BLaER1 treated with 17β-estradiol and CSF1 and Interleukin-3, amounts not matched to agents 10 nM and 100 nM (cell line): Measurements from ENCODE around the gene ZEB2.

Experiments used
- H3K27ac ChIP-seq, 11 experiments: shearing (Covaris generic); formaldehyde crosslinking; 2 replicates each; pipeline ENCODE4 v1.8.1; 2022
- H3K27me3 ChIP-seq, 11 experiments: shearing (Covaris generic); formaldehyde crosslinking; 2 replicates each; pipeline ENCODE4 v1.8.1; 2022
- H3K36me3 ChIP-seq, 11 experiments: shearing (Covaris generic); formaldehyde crosslinking; 2 replicates each; pipeline ENCODE4 v1.8.1; 2022
- H3K4me1 ChIP-seq, 10 experiments: shearing (Covaris generic); formaldehyde crosslinking; 2 replicates each; pipeline ENCODE4 v1.8.1; 2022
- H3K4me2 ChIP-seq, 11 experiments: shearing (Covaris generic); formaldehyde crosslinking; 2 replicates each; pipeline ENCODE4 v1.8.1; 2022
- H3K4me3 ChIP-seq, 10 experiments: shearing (Covaris generic); formaldehyde crosslinking; 2 replicates each; pipeline ENCODE4 v1.8.1; 2022
- H3K9ac ChIP-seq, 11 experiments: shearing (Covaris generic); formaldehyde crosslinking; 2 replicates each; pipeline ENCODE4 v1.8.1; 2022
- H3K9me3 ChIP-seq, 11 experiments: shearing (Covaris generic); formaldehyde crosslinking; replicated peaks in 1 of 11; 2 replicates each; pipeline ENCODE4 v1.8.1; 2022
- H4K20me1 ChIP-seq, 11 experiments: shearing (Covaris generic); formaldehyde crosslinking; 2 replicates each; pipeline ENCODE4 v1.8.1; 2022
- Cebpa-rat ChIP-seq, 11 experiments: shearing (Covaris generic); IDR thresholded peaks; 2 replicates each; pipeline ENCODE4 v1.8.1; 2022

ZEB2 gene

GRCh38 chr2:144385381-144385780 lies 134.5 kb downstream of the ZEB2 start:
- no peak for TF ChIP-seq Cebpa-rat (IDR thresholded peaks at IDR 0.05)
- Histone ChIP-seq H3K27ac (no peak overlapping the region; a peak in 1 of 22 replicates), H4K20me1 (peaks cover 48 to 93% (median 70%) of the 10 kb centered on the region in 11 experiments)

DNA sequence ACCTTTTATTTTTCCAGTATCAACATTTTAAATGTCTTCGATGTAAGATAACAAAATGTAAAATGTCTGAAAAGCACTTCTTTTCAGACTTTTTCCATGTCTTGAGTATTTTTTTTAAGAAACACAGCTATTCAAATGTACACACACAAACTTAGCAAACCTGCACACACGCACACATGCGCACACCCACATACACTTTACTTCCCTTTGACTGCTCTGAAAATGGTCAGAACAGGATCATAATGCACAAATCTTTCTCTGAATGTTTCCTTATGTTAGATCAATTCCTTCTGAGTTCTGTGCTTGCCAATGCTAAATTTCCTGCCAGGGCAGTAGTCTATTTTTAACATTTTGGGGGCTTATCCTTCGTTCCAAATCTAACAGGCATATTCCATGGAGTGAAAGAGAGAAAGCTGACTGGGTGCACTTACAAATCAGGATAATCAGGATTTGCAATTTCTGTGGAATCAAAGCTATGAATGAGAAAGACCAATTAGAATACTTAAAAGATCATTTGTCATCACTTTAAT lies 136.3 kb downstream of the ZEB2 start:
- Histone ChIP-seq H3K4me1 (peaks cover 25 to 97% (median 45%) of the 10 kb centered on the region in 10 experiments), H4K20me1 (peaks cover 34 to 75% (median 52%) of the 10 kb centered on the region in 11 experiments), H3K27me3 (no peaks in the 10 kb centered on the region), H3K9ac (peak overlapping the region in 1 of 11 experiments; percentile 28; a peak in 1 of 22 replicates), H3K4me3 (no peak overlapping the region), H3K36me3 (peaks cover 28 to 46% (median 33%) of the 10 kb centered on the region in 11 experiments), H3K9me3 (no peaks in the 10 kb centered on the region), H3K27ac (peak overlapping the region; percentile 36 to 70 (median 51); a peak in 19 of 22 replicates), H3K4me2 (peak overlapping the region in 10 of 11 experiments; percentile 16 to 75 (median 52); a peak in 18 of 22 replicates)
- TF ChIP-seq Cebpa-rat (IDR thresholded peaks at IDR 0.05), result no peak

More at GRCh38 chr2:144385381-144385780, 134.5 kb downstream of the ZEB2 start:
- Histone ChIP-seq H3K4me2 (peak overlapping the region in 7 of 11 experiments; percentile 19 to 75 (median 70); a peak in 10 of 22 replicates), H3K36me3 (peaks cover 46 to 63% (median 51%) of the 10 kb centered on the region in 11 experiments), H3K9ac (no peak overlapping the region), H3K4me1 (peaks cover 25 to 96% (median 45%) of the 10 kb centered on the region in 10 experiments), H3K27me3 (no peaks in the 10 kb centered on the region), H3K9me3 (no peaks in the 10 kb centered on the region), H3K4me3 (no peak overlapping the region)

DNA sequence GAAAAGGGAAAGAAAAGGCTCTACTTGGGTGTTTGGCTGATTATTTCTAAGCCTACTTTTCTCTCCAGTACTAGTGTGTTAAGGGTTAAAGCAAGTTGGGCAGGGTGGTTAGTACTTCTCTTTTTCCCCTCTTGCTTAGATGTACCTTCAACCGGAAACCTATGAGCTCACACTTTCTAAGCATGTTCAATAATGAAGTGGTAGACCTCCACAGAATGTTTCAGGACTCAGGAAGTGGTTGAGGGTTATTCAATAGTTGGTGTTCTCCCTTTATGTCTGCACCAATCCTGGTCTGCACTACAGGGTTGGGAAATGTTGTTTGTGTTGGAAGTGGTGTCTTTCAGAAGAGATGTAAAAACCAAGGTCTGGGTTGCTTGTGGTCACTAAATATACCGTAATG lies 137.1 kb downstream of the ZEB2 start:
- no peaks in the 10 kb centered on the region for H3K27me3 ChIP-seq
- H3K4me1 ChIP-seq, result peaks cover 25 to 97% (median 46%) of the 10 kb centered on the region in 10 experiments
- H3K4me3 ChIP-seq, result no peak overlapping the region
- H4K20me1 ChIP-seq, result peaks cover 26 to 67% (median 45%) of the 10 kb centered on the region in 11 experiments
- H3K36me3 ChIP-seq, result peaks cover 20 to 38% (median 26%) of the 10 kb centered on the region in 11 experiments; a peak in 21 of 22 replicates
- 0 out of 22 replicates have a peak overlapping the region, but pooled peaks of 1 of the 11 experiments have one; percentile 28 for H3K9ac ChIP-seq
- peak in 7 of 11 experiments; percentile 56 to 79 (median 70); a peak in 11 of 22 replicates for TF ChIP-seq Cebpa-rat (IDR thresholded peaks at IDR 0.05)
- H3K9me3 ChIP-seq, result no peaks in the 10 kb centered on the region
- H3K4me2 ChIP-seq, result peak overlapping the region in 10 of 11 experiments; percentile 2 to 75 (median 31); a peak in 13 of 22 replicates
- peak overlapping the region; percentile 36 to 70 (median 55); a peak in 19 of 22 replicates for H3K27ac ChIP-seq

DNA sequence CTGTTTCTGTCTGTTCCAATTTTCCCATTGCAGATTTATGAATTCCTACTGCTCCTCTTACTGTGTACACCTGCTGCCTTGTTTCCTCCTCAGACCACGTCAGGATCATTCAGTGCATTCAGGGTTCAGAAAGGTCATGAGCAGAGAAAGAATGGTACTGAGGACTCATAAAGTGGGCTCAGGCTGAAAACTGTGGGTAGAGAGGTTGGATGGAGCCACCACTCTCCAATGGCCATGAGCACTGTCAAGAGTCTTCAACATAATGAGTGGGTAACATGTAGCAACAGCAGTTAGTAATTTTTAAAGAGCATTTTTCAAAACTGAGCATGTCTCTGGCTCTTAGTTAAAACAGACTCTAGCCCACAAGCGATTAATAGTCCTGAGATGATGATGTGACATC lies 138.2 kb downstream of the ZEB2 start:
- H3K36me3 ChIP-seq, result peaks cover 13 to 26% (median 17%) of the 10 kb centered on the region in 11 experiments; a peak in 21 of 22 replicates
- peaks cover 17 to 56% (median 35%) of the 10 kb centered on the region in 11 experiments for H4K20me1 ChIP-seq
- no peak overlapping the region for H3K4me3 ChIP-seq
- TF ChIP-seq Cebpa-rat (IDR thresholded peaks at IDR 0.05), result no peak
- peak overlapping the region in 9 of 11 experiments; percentile 4 to 70 (median 55); a peak in 10 of 22 replicates for H3K27ac ChIP-seq
- H3K9ac ChIP-seq, result no peak overlapping the region
- peak overlapping the region in 3 of 11 experiments; percentile 6 to 74 (median 20); a peak in 2 of 22 replicates for H3K4me2 ChIP-seq
- H3K4me1 ChIP-seq, result peaks cover 25 to 100% (median 50%) of the 10 kb centered on the region in 10 experiments
- no peaks in the 10 kb centered on the region for H3K9me3 ChIP-seq
- no peaks in the 10 kb centered on the region for H3K27me3 ChIP-seq

DNA sequence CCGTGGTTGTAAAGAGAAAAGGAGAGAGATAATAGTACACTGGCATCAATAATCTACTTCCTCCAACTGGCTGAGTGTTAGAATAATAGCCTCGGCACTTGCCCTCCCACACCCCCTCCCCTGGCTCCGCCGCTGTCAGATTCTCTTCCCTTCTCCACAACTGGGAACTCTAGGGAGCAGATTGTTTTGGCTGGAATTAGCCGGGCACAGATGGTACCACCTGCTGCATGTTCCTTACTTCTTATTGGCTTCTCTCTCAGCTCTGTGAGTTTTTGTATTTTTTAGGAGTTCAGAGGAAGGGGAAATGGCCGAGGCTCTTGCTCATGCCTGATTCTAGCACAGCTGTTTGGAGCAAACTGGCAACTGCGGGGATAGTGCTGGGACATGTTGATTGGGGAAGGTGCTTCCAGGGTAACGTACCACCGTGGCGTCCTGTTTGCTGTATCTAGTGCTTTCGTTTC lies 140.0 kb downstream of the ZEB2 start:
- H3K36me3 ChIP-seq, result peaks cover 0 to 8% (median 0%) of the 10 kb centered on the region in 11 experiments; a peak in 4 of 22 replicates
- TF ChIP-seq Cebpa-rat (IDR thresholded peaks at IDR 0.05), result no peak
- H3K27ac ChIP-seq, result peak overlapping the region in 4 of 11 experiments; percentile 19 to 46 (median 30); a peak in 5 of 22 replicates
- peaks cover 21 to 99% (median 38%) of the 10 kb centered on the region in 10 experiments for H3K4me1 ChIP-seq
- no peak overlapping the region for H3K9ac ChIP-seq
- no peaks in the 10 kb centered on the region for H3K9me3 ChIP-seq
- H3K4me3 ChIP-seq, result no peak overlapping the region
- H4K20me1 ChIP-seq, result peaks cover 0 to 38% (median 18%) of the 10 kb centered on the region in 11 experiments; a peak in 15 of 22 replicates
- H3K27me3 ChIP-seq, result no peaks in the 10 kb centered on the region
- H3K4me2 ChIP-seq, result peak overlapping the region in 2 of 11 experiments; percentile 45 to 74; a peak in 4 of 22 replicates

DNA sequence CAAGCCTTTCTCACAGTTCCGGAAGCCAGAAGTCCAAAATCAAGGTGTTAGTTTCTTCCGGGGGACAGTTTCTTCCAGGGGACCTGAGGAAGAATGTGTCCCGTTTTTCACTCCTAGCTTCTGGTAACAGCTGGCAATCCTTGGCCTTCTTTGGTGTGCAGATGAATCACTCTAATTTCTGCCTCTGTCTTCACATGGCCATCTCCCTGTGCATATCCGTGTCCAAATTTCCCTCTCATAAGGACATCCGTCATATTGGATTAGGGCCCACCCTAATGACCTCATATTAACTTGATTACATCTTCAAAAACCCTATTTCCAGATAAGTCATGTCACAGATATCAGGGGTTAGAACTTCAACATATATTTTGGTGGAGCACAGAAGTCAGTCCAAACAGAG lies 141.4 kb downstream of the ZEB2 start:
- Histone ChIP-seq H3K9ac (no peak overlapping the region), H3K4me3 (no peak overlapping the region), H3K36me3 (no peaks in the 10 kb centered on the region), H3K27me3 (no peaks in the 10 kb centered on the region), H3K4me2 (peak overlapping the region in 5 of 11 experiments; percentile 32 to 74 (median 52); a peak in 9 of 22 replicates), H3K4me1 (peaks cover 21 to 99% (median 38%) of the 10 kb centered on the region in 10 experiments), H3K9me3 (no peaks in the 10 kb centered on the region), H4K20me1 (peaks cover 0 to 25% (median 9%) of the 10 kb centered on the region in 11 experiments; a peak in 15 of 22 replicates), H3K27ac (peak overlapping the region in 5 of 11 experiments; percentile 10 to 42 (median 23); a peak in 6 of 22 replicates)
- TF ChIP-seq Cebpa-rat (IDR thresholded peaks at IDR 0.05), result no peak

- no peak overlapping the region for H3K4me3 ChIP-seq
- no peaks in the 10 kb centered on the region for H3K36me3 ChIP-seq
- no peak for TF ChIP-seq Cebpa-rat (IDR thresholded peaks at IDR 0.05)
- no peaks in the 10 kb centered on the region for H3K27me3 ChIP-seq
- H3K9ac ChIP-seq, result no peak overlapping the region
- H4K20me1 ChIP-seq, result peaks cover 0 to 18% (median 8%) of the 10 kb centered on the region in 11 experiments; a peak in 8 of 22 replicates
- peak overlapping the region in 5 of 11 experiments; percentile 32 to 74 (median 52); a peak in 10 of 22 replicates for H3K4me2 ChIP-seq
- peaks cover 16 to 99% (median 40%) of the 10 kb centered on the region in 10 experiments for H3K4me1 ChIP-seq
- H3K9me3 ChIP-seq, result no peaks in the 10 kb centered on the region
- H3K27ac ChIP-seq, result peak overlapping the region in 4 of 11 experiments; percentile 10 to 42 (median 29); a peak in 5 of 22 replicates
Measured at GRCh38 chr2:144377914-144378313, 142.0 kb downstream of the ZEB2 start.

GRCh38 chr2:144376926-144377325 lies 143.0 kb downstream of the ZEB2 start:
- Histone ChIP-seq H3K36me3 (no peaks in the 10 kb centered on the region), H3K4me2 (peak overlapping the region in 5 of 11 experiments; percentile 47 to 74 (median 52); a peak in 10 of 22 replicates), H3K4me3 (no peak overlapping the region), H4K20me1 (peaks cover 0 to 11% (median 4%) of the 10 kb centered on the region in 11 experiments; a peak in 7 of 22 replicates), H3K9me3 (no peaks in the 10 kb centered on the region), H3K27me3 (no peaks in the 10 kb centered on the region), H3K4me1 (peaks cover 9 to 99% (median 42%) of the 10 kb centered on the region in 10 experiments), H3K27ac (peak overlapping the region in 3 of 11 experiments; percentile 3 to 42 (median 35); a peak in 2 of 22 replicates), H3K9ac (no peak overlapping the region)
- no peak for TF ChIP-seq Cebpa-rat (IDR thresholded peaks at IDR 0.05)

DNA sequence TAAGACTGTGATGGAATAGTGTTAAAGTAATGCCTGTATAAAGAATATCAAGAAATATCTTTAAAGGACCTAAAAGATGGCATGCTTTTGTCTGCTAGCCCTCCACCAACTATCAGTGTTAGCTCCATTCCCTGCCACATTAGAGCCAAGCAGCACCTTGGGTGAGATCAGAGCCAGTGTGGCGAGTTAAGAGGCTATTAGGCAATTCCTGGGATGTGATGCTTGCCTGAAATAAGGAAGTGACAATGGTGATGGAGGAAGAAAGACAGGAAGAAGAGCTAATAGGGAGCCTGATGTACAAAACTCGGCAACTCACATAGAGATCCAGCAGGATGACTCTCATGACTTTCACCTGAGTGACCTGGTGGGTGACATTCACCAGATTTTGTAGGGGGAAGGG lies 143.5 kb downstream of the ZEB2 start:
- no peaks in the 10 kb centered on the region for H3K9me3 ChIP-seq
- no peak overlapping the region; a peak in 1 of 22 replicates for H3K27ac ChIP-seq
- peaks cover 9 to 99% (median 46%) of the 10 kb centered on the region in 10 experiments for H3K4me1 ChIP-seq
- no peak; a peak in 1 of 22 replicates for TF ChIP-seq Cebpa-rat (IDR thresholded peaks at IDR 0.05)
- no peaks in the 10 kb centered on the region for H3K36me3 ChIP-seq
- no peak overlapping the region for H3K4me3 ChIP-seq
- H3K9ac ChIP-seq, result no peak overlapping the region
- H3K27me3 ChIP-seq, result no peaks in the 10 kb centered on the region
- peaks cover 0 to 6% (median 0%) of the 10 kb centered on the region in 11 experiments; a peak in 5 of 22 replicates for H4K20me1 ChIP-seq
- peak overlapping the region in 5 of 11 experiments; percentile 47 to 74 (median 52); a peak in 10 of 22 replicates for H3K4me2 ChIP-seq
